ENCODE results near the gene UMPS.

GRCh38 chr3:124775877-124776276, 45.6 kb downstream of the UMPS start:
- TF ChIP-seq CTCF (conservative IDR thresholded peaks at IDR 0.05; ENCODE audit: low read depth, low read length) = no peak
- no peak for TF ChIP-seq NFE2L2 (IDR thresholded peaks at IDR 0.05; ENCODE audit: low read depth, low read length)
- no peak for TF ChIP-seq RCOR1 (IDR thresholded peaks at IDR 0.05; ENCODE audit: insufficient replicate concordance, low read length)
- TF ChIP-seq POLR2A (IDR thresholded peaks at IDR 0.05; ENCODE audit: low read depth, low read length) = no peak
- no peak for TF ChIP-seq USF2 (IDR thresholded peaks at IDR 0.05; ENCODE audit: low read depth, low read length)
- no peak for TF ChIP-seq MXI1 (IDR thresholded peaks at IDR 0.05; ENCODE audit: borderline replicate concordance, low read depth, low read length)
- TF ChIP-seq CHD1 (IDR thresholded peaks at IDR 0.05; ENCODE audit: low read depth, low read length) = no peak
- no peak for TF ChIP-seq RAD21 (IDR thresholded peaks at IDR 0.05; ENCODE audit: low read length)
- TF ChIP-seq BHLHE40 (IDR thresholded peaks at IDR 0.05; ENCODE audit: low read depth, low read length) = no peak
- no peak for TF ChIP-seq CEBPB (IDR thresholded peaks at IDR 0.05; ENCODE audit: low read depth, low read length)
- TF ChIP-seq MAFK (IDR thresholded peaks at IDR 0.05; ENCODE audit: low read depth, low read length) = no peak
- TF ChIP-seq RFX5 (IDR thresholded peaks at IDR 0.05; ENCODE audit: low read depth, low read length) = no peak
- TF ChIP-seq FOS (IDR thresholded peaks at IDR 0.05; ENCODE audit: low read depth, low read length) = no peak
- no peak for TF ChIP-seq MAZ (IDR thresholded peaks at IDR 0.05; ENCODE audit: borderline replicate concordance, low read depth, low read length)
